GM12801 (cell line): ENCODE data around the gene TSPAN4.

ENCODE experiments used
- CTCF ChIP-seq: IDR thresholded peaks from one replicate; pipeline ENCODE4 v1.5.1; 2011; ENCODE audit warnings: control low read depth; ENCODE audit not compliant: insufficient read length; ENCODE audit errors: extremely low read depth

TSPAN4 gene

GRCh38 chr11:855330-855674 is 12.7 kb downstream of the TSPAN4 start:
- TF ChIP-seq CTCF, result no peak

GRCh38 chr11:855796-856195 is 13.1 kb downstream of the TSPAN4 start:
- TF ChIP-seq CTCF, result no peak

GRCh38 chr11:856397-856796 is 13.7 kb downstream of the TSPAN4 start:
- no peak for TF ChIP-seq CTCF

- TF ChIP-seq CTCF, result no peak
These were observed 15.6 kb downstream of the TSPAN4 start for GRCh38 chr11:858053-858761.

- TF ChIP-seq CTCF, result no peak
These were observed 16.2 kb downstream of the TSPAN4 start for GRCh38 chr11:858762-859339.

- no peak for TF ChIP-seq CTCF
These were observed 16.9 kb downstream of the TSPAN4 start for GRCh38 chr11:859394-860131.

- no peak for TF ChIP-seq CTCF
These were observed 17.8 kb downstream of the TSPAN4 start for GRCh38 chr11:860234-861104.
